ENCODE measurements around the gene BTNL9. TPM values are rescaled to one million over a fixed set of nuclear protein-coding genes. Genes with fewer than 3 reads are reported as not detected.

The BTNL9 gene
- total and polyA plus RNA-seq, 2 of the 13 experiments (the other 11 are each of a cell fraction or from before 2014, with no cell fraction given), result 0.13 TPM; not detected in 1

GRCh38 chr5:181109489-181110013 is 69.5 kb downstream of the BTNL9 start:
- in situ Hi-C loops (cut with HindIII; ENCODE audit: extremely low pct_ligation_motif_present, low pct_unique_long_range_greater_than_20kb) (no loop called here), intact Hi-C loops (cut with micrococcal nuclease; ENCODE audit: unreplicated experiment) (no loop called here)
- Histone ChIP-seq H2AFZ (ENCODE audit: low read length) (no peak overlapping the region), H3K4me1 (ENCODE audit: insufficient read depth, low read length) (no peaks in the 10 kb centered on the region), H3K36me3 (replicated peaks in 1 of 2; ENCODE audit: control insufficient read depth in 1 of 2, insufficient read depth in 2 of 2, low read length in 2 of 2) (no peaks in the 10 kb centered on the region), H4K20me1 (ENCODE audit: insufficient read depth, low read length) (no peaks in the 10 kb centered on the region), H3K79me2 (ENCODE audit: insufficient read depth, low read length) (no peaks in the 10 kb centered on the region), H3K9ac (ENCODE audit: insufficient read depth, low read depth, low read length) (no peak overlapping the region), H3K27ac (ENCODE audit: extremely low read length, insufficient read depth, low read length) (no peak overlapping the region), H3K9me3 (ENCODE audit: low read length) (no peaks in the 10 kb centered on the region), H3K4me3 (replicated peaks in 1 of 3; ENCODE audit: insufficient read depth in 1 of 3, low read depth in 2 of 3, low read length in 3 of 3) (no peak overlapping the region), H3K27me3 (ENCODE audit: control insufficient read depth in 1 of 2, insufficient read depth in 2 of 2, low read length in 2 of 2) (peaks cover 2 to 55% of the 10 kb centered on the region in 2 experiments; a peak in 3 of 5 replicates), H3K4me2 (ENCODE audit: low read depth, low read length) (no peak overlapping the region)
- WGBS (ENCODE audit: low lambda C conversion rate), result under 1% methylated on average over 6 of the region's 11 CpGs
- BruUV-seq (replicated peaks), result no TSS peak
- FAIRE-seq (no peak), ATAC-seq (no peak), DNase-seq (ENCODE audit: low spot score) (no peak)
- ChIA-PET POLR2A (no interaction called here), CTCF (ENCODE audit: low intra/inter-chr PET ratio, low total read pairs) (no interaction called here)
- no peak for TF ChIP-seq SNRNP70 (IDR thresholded peaks at IDR 0.05; ENCODE audit: low read depth, low read length)
- no peak for TF ChIP-seq ZXDC (CRISPR knock-in tag; IDR thresholded peaks at IDR 0.05)
- no peak for TF ChIP-seq ZFAT (CRISPR knock-in tag; conservative IDR thresholded peaks at IDR 0.05)
- TF ChIP-seq TOPORS (CRISPR knock-in tag; IDR thresholded peaks at IDR 0.05), result no peak
- no peak for TF ChIP-seq MYC (CRISPR knock-in tag; IDR thresholded peaks at IDR 0.05; ENCODE audit: borderline replicate concordance)
- no peak for TF ChIP-seq HNRNPH1 (optimal IDR thresholded peaks at IDR 0.05; ENCODE audit: low read depth, low read length)
- no peak for TF ChIP-seq SRSF1 (optimal IDR thresholded peaks at IDR 0.05; ENCODE audit: low read depth, low read length)
- TF ChIP-seq MZF1 (CRISPR knock-in tag; IDR thresholded peaks at IDR 0.05; ENCODE audit: borderline replicate concordance), result no peak
- no peak for TF ChIP-seq ZMYM3 (CRISPR knock-in tag; IDR thresholded peaks at IDR 0.05)
- no peak for TF ChIP-seq THAP7 (CRISPR knock-in tag; IDR thresholded peaks at IDR 0.05)
- TF ChIP-seq ZNF839 (CRISPR knock-in tag; IDR thresholded peaks at IDR 0.05; ENCODE audit: borderline replicate concordance), result no peak
